LNCaP clone FGC (cell line): ENCODE measurements around the gene EXPH5.

Source experiments
- DNase-seq: peaks from one replicate; pipeline ENCODE4 v3.0.0-alpha.2; 2011; ENCODE audit warnings: low read depth
- H3K4me3 ChIP-seq: 2 replicates; pipeline ENCODE4 v1.5.1; 2011; ENCODE audit warnings: mild to moderate bottlenecking, low read depth, low read length, control low read depth
- CTCF ChIP-seq: IDR thresholded peaks from 2 replicates; pipeline ENCODE4 v1.5.1; 2012; ENCODE audit warnings: mild to moderate bottlenecking; ENCODE audit not compliant: control insufficient read depth, insufficient read depth; ENCODE audit errors: extremely low read depth

Gene EXPH5

GRCh38 chr11:108486331-108486730, 107.2 kb downstream of the EXPH5 start:
- no peak for TF ChIP-seq CTCF
- H3K4me3 ChIP-seq, result no peak overlapping the region
- DNase-seq, result no peak

GRCh38 chr11:108483163-108483562, 110.4 kb downstream of the EXPH5 start:
- DNase-seq, result no peak
- TF ChIP-seq CTCF, result no peak
- no peak overlapping the region for H3K4me3 ChIP-seq

- H3K4me3 ChIP-seq, result no peak overlapping the region
- no peak for TF ChIP-seq CTCF
- DNase-seq, result peak; percentile 86
Measured at GRCh38 chr11:108474664-108475463, 118.7 kb downstream of the EXPH5 start.

- DNase-seq, result no peak
- no peak overlapping the region for H3K4me3 ChIP-seq
- no peak for TF ChIP-seq CTCF
Measured at GRCh38 chr11:108472681-108473080, 120.9 kb downstream of the EXPH5 start.

GRCh38 chr11:108468478-108468864, 125.1 kb downstream of the EXPH5 start:
- DNase-seq, result no peak
- H3K4me3 ChIP-seq, result no peak overlapping the region
- TF ChIP-seq CTCF, result no peak

- DNase-seq, result peak; percentile 91
- no peak for TF ChIP-seq CTCF
- peak within 1 kb of the TSS; percentile 77 for H3K4me3 ChIP-seq
Measured at GRCh38 chr11:108467091-108467823, 126.3 kb downstream of the EXPH5 start, which contains the start of gene C11orf65. TSS of gene C11orf65 (minus strand) at chr11:108467529. CDS start at chr11:108461559, 5,970 bp downstream.
